Brain microvascular endothelial cell (primary cell): ENCODE measurements around the gene CACHD1.
A peak's percentile ranks its signal among the peaks of the same experiment; 100 is the strongest.
"Not testable (repeated sequence)": the region's sequence is repeated elsewhere in the genome, so short reads cannot be mapped to it uniquely, and the experiment has no call there.

ENCODE experiments used
- DNase-seq: peaks from one replicate; pipeline ENCODE4 v3.0.0-alpha.2; 2020
- H3K27ac ChIP-seq: fragments of 250-450 bp; sonication (Bioruptor Pico); 2 replicates; pipeline ENCODE4 v1.5.1; 2020; ENCODE audit warnings: mild to moderate bottlenecking, moderate library complexity
- H3K27me3 ChIP-seq: fragments of 250-450 bp; sonication (Bioruptor Pico); replicated peaks from 2 replicates; pipeline ENCODE4 v1.5.1; 2020; ENCODE audit warnings: mild to moderate bottlenecking
- H3K36me3 ChIP-seq: fragments of 250-450 bp; sonication (Bioruptor Pico); replicated peaks from 2 replicates; pipeline ENCODE4 v1.5.1; 2020; ENCODE audit warnings: mild to moderate bottlenecking
- H3K4me3 ChIP-seq: 2 replicates; pipeline ENCODE4 v1.5.1; 2011; ENCODE audit warnings: low read depth, mild to moderate bottlenecking, control low read depth, low read length, moderate library complexity
- CTCF ChIP-seq: IDR thresholded peaks from 2 replicates; pipeline ENCODE4 v1.5.1; 2011; ENCODE audit warnings: low read depth, mild to moderate bottlenecking, moderate library complexity, low read length, control low read depth, inconsistent platforms; ENCODE audit errors: missing control alignments
- in situ Hi-C: cut with HindIII; loops from 2 replicates; pipeline ENCODE4 v1.10.0; 2017; ENCODE audit warnings: low sequenced_read_pairs, low pct_ligation_motif_present

CACHD1 gene

DNA sequence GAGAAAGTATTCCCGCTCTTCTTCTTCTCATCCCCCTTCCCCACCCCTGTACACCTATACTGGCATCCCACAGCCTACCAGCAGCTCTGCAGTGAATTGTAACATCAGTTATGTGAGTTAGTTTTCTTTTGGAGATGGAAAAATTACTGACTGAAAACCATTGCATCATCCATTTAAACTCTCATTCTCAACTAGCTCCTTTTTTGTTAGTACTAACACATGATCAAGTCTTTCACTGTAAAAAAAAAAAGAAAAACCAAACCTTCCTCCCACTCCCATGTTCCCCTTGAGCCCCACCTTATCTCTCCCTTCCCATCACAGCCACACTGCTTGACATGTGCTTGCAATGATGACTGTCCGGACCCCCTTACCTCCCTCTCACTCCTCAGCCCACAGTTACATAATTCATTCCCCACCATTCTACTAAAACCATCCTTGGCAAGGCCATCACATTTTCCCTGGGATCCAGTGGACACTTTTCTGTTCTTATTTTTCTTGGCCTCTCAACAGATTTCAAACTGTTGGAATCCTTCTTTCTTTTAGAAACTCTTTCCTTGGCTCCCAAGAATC lies 251.7 kb downstream of the CACHD1 start:
- H3K27me3 ChIP-seq = no peaks in the 10 kb centered on the region

GRCh38 chr1:64727861-64728260 lies 257.9 kb downstream of the CACHD1 start:
- Histone ChIP-seq H3K4me3 (no peak overlapping the region), H3K36me3 (no peaks in the 10 kb centered on the region), H3K27me3 (no peaks in the 10 kb centered on the region), H3K27ac (no peak overlapping the region)
- in situ Hi-C loops = no loop called here
- TF ChIP-seq CTCF = no peak
- no peak for DNase-seq

More for the DNA sequence above, 251.7 kb downstream of the CACHD1 start:
- in situ Hi-C loops = no loop called here
- DNase-seq = no peak
- Histone ChIP-seq H3K36me3 (no peaks in the 10 kb centered on the region), H3K4me3 (no peak overlapping the region), H3K27ac (no peak overlapping the region)
- no peak for TF ChIP-seq CTCF

DNA sequence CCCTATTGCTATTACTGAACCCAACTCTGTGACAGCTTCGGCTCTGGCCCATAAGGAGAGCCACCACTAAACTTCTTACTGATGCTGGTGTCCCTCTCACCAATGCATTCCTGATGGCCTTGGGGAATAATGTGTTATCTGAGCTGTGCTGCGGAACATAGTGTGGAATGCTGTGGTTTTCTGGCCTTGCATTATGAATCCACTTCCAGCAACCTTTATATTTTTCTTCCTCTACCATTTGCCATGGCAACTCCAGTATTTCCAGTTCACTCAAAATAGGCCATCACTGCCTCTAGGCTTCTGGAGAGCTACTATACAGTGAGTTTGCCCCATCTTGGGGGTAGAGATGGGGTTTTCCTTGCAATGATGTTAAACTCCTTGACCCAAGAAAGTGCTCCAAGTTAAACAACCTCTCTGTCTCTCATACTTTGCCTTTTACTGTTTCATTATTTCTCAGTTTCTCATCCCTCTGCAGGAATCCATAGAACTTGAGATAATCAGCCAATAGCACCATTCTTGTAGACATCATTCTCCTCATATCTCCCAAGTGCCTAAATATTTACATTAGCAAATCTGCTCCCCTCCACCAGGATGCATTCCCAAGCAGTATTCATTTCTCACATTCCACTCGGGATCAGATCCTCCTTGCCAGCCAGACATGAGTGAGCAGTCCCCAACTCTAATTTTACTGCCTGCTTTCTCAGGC lies 263.8 kb downstream of the CACHD1 start:
- in situ Hi-C loops = no loop called here
- peak; percentile 82 for DNase-seq
- no peaks in the 10 kb centered on the region for H3K36me3 ChIP-seq
- peak overlapping the region; percentile 9 for H3K27ac ChIP-seq
- TF ChIP-seq CTCF = no peak
- no peak overlapping the region for H3K4me3 ChIP-seq
- H3K27me3 ChIP-seq = no peaks in the 10 kb centered on the region

DNA sequence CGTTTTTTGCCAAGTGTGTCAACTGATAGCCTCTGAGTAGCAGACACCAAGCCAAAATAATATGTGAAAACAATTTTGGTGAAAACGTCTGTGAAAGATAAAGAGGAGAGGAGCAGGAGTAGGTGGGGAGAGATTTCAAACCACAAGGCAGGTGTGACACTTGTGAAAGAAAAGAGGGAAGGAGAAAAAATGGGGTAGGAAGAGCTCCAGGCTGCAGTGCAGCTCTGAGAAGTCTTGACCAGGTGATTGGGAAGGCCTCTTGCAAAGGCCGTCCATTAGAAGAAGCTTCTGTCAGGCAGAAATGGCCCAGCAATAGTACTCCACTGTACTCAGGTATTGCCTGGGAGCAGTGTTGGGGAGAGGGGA lies 264.3 kb downstream of the CACHD1 start:
- H3K27ac ChIP-seq = no peak overlapping the region
- in situ Hi-C loops = no loop called here
- DNase-seq = no peak
- H3K36me3 ChIP-seq = no peaks in the 10 kb centered on the region
- no peaks in the 10 kb centered on the region for H3K27me3 ChIP-seq
- no peak for TF ChIP-seq CTCF
- no peak overlapping the region for H3K4me3 ChIP-seq

DNA sequence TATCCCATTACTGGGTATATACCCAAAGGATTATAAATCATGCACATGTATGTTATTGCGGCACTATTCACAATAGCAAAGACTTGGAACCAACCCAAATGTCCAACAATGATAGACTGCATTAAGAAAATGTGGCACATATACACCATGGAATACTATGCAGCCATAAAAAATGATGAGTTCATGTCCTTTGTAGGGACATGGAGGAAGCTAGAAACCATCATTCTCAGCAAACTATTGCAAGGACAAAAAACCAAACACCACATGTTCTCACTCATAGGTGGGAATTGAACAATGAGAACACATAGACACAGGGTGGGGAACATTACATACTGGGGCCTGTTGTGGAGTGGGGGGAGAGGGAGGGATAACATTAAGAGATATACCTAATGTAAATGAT lies 270.8 kb downstream of the CACHD1 start:
- H3K27ac ChIP-seq, DNase-seq, in situ Hi-C loops, H3K27me3 ChIP-seq, H3K36me3 ChIP-seq, H3K4me3 ChIP-seq: not testable (repeated sequence)
